Measurements from ENCODE around the gene EIF3K. TPM values are rescaled to one million over a fixed set of nuclear protein-coding genes. Genes with fewer than 3 reads are reported as not detected.

EIF3K gene
- total and polyA plus RNA-seq, 10 of the 15 experiments (the other 5 are each of a cell fraction or from before 2014, with no cell fraction given), result 330 to 927 (median 436) TPM

GRCh38 chr19:38583219-38583984 lies 35.6 kb upstream of the EIF3K start (continued):
- no peak for TF ChIP-seq HDAC6 (IDR thresholded peaks at IDR 0.05; ENCODE audit: unreplicated experiment)
- no peak for TF ChIP-seq POLR2A (IDR thresholded peaks at IDR 0.05; ENCODE audit: low read depth, low read length)
- TF ChIP-seq KDM1A (IDR thresholded peaks at IDR 0.05; ENCODE audit: borderline replicate concordance), result no peak
- TF ChIP-seq ATF3 (IDR thresholded peaks at IDR 0.05; ENCODE audit: borderline replicate concordance, extremely low read depth, low read depth, low read length), result no peak
- TF ChIP-seq CREM (IDR thresholded peaks at IDR 0.05; ENCODE audit: low read depth), result peak; percentile 51
- peak; percentile 77 for TF ChIP-seq GATAD2B (conservative IDR thresholded peaks at IDR 0.05; ENCODE audit: low read depth)
- TF ChIP-seq GABPA (IDR thresholded peaks at IDR 0.05; ENCODE audit: low read depth), result no peak
- no peak for TF ChIP-seq SREBF1 (IDR thresholded peaks at IDR 0.05; ENCODE audit: low read length)
- TF ChIP-seq PAX8 (IDR thresholded peaks at IDR 0.05), result no peak
- TF ChIP-seq ZSCAN29 (IDR thresholded peaks at IDR 0.05), result no peak
- no peak for TF ChIP-seq E2F4 (IDR thresholded peaks at IDR 0.05; ENCODE audit: low read depth, low read length)
- TF ChIP-seq SMAD5 (IDR thresholded peaks at IDR 0.05; ENCODE audit: low read depth), result no peak
- no peak for TF ChIP-seq SP1 (IDR thresholded peaks at IDR 0.05; ENCODE audit: low read depth, low read length)
- TF ChIP-seq, protein P1, sequence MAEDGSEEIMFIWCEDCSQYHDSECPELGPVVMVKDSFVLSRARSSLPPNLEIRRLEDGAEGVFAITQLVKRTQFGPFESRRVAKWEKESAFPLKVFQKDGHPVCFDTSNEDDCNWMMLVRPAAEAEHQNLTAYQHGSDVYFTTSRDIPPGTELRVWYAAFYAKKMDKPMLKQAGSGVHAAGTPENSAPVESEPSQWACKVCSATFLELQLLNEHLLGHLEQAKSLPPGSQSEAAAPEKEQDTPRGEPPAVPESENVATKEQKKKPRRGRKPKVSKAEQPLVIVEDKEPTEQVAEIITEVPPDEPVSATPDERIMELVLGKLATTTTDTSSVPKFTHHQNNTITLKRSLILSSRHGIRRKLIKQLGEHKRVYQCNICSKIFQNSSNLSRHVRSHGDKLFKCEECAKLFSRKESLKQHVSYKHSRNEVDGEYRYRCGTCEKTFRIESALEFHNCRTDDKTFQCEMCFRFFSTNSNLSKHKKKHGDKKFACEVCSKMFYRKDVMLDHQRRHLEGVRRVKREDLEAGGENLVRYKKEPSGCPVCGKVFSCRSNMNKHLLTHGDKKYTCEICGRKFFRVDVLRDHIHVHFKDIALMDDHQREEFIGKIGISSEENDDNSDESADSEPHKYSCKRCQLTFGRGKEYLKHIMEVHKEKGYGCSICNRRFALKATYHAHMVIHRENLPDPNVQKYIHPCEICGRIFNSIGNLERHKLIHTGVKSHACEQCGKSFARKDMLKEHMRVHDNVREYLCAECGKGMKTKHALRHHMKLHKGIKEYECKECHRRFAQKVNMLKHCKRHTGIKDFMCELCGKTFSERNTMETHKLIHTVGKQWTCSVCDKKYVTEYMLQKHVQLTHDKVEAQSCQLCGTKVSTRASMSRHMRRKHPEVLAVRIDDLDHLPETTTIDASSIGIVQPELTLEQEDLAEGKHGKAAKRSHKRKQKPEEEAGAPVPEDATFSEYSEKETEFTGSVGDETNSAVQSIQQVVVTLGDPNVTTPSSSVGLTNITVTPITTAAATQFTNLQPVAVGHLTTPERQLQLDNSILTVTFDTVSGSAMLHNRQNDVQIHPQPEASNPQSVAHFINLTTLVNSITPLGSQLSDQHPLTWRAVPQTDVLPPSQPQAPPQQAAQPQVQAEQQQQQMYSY (CRISPR knock-in tag; IDR thresholded peaks at IDR 0.05), result no peak
- no peak for TF ChIP-seq NR2C1 (IDR thresholded peaks at IDR 0.05)
- TF ChIP-seq POLR2AphosphoS5 (IDR thresholded peaks at IDR 0.05; ENCODE audit: low read length), result no peak
- TF ChIP-seq CEBPB (IDR thresholded peaks at IDR 0.05; ENCODE audit: borderline replicate concordance in 1 of 2, low read depth in 2 of 2, low read length in 2 of 2), result no peak
- no peak for TF ChIP-seq HDAC2 (IDR thresholded peaks at IDR 0.05)
- TF ChIP-seq FOS (IDR thresholded peaks at IDR 0.05; ENCODE audit: borderline replicate concordance, extremely low read depth, insufficient read length), result no peak
- TF ChIP-seq REST (IDR thresholded peaks at IDR 0.05; ENCODE audit: low read depth, low read length), result no peak

Data from GM12878 (cell line).